GM12891 (cell line): ENCODE data around the gene ELP1.

Experiments used
- POLR2A ChIP-seq: IDR thresholded peaks from 2 replicates; pipeline ENCODE4 v1.6.1; 2011; ENCODE audit warnings: low read depth, low read length, control low read depth
- SPI1 ChIP-seq: IDR thresholded peaks from 2 replicates; pipeline ENCODE4 v1.6.1; 2011; ENCODE audit warnings: low read depth, low read length, control low read depth
- TAF1 ChIP-seq: IDR thresholded peaks from 2 replicates; pipeline ENCODE4 v1.6.1; 2011; ENCODE audit warnings: low read depth, low read length, control low read depth

GRCh38 chr9:108845947-108846346 is 88.0 kb downstream of the ELP1 start:
- TF ChIP-seq TAF1 (no peak), SPI1 (no peak), POLR2A (no peak)
